ENCODE data around the gene OSBPL7.
"Not testable (repeated sequence)": the region's sequence is repeated elsewhere in the genome, so short reads cannot be mapped to it uniquely, and the experiment has no call there.

The OSBPL7 gene

GRCh38 chr17:47776330-47777197 lies 45.0 kb downstream of the OSBPL7 start:
- peak; percentile 92 for TF ChIP-seq CTCF (conservative IDR thresholded peaks at IDR 0.05)
- H3K27ac ChIP-seq = no peak overlapping the region

GRCh38 chr17:47774987-47775580 lies 46.5 kb downstream of the OSBPL7 start:
- no peak overlapping the region for H3K27ac ChIP-seq
- no peak for TF ChIP-seq CTCF (conservative IDR thresholded peaks at IDR 0.05)

- TF ChIP-seq CTCF (conservative IDR thresholded peaks at IDR 0.05) = no peak
- no peak overlapping the region for H3K27ac ChIP-seq
Measured at GRCh38 chr17:47774331-47774730, 47.3 kb downstream of the OSBPL7 start.

GRCh38 chr17:47773649-47774048 lies 47.9 kb downstream of the OSBPL7 start:
- not testable (repeated sequence) for H3K27ac ChIP-seq

- TF ChIP-seq CTCF (conservative IDR thresholded peaks at IDR 0.05) = no peak
- no peak overlapping the region for H3K27ac ChIP-seq
Measured at GRCh38 chr17:47763913-47764582, 57.5 kb downstream of the OSBPL7 start.

- H3K27ac ChIP-seq = no peak overlapping the region
- TF ChIP-seq CTCF (conservative IDR thresholded peaks at IDR 0.05) = no peak
Measured at GRCh38 chr17:47762728-47763127, 58.9 kb downstream of the OSBPL7 start.

- TF ChIP-seq CTCF (conservative IDR thresholded peaks at IDR 0.05) = no peak
- H3K27ac ChIP-seq = no peak overlapping the region
Measured at GRCh38 chr17:47760409-47761140, 61.0 kb downstream of the OSBPL7 start.

Measured in VCaP (cell line).